Suprapubic skin (tissue), 3 donors: ENCODE data around the gene COQ2.

Source experiments
- CTCF ChIP-seq, 2 donors: fragments of 200-600 bp in 1 of 2; fragments of 450-650 bp in 1 of 2; sonication (generic) in 1 of 2; IDR thresholded peaks; one replicate each; pipeline ENCODE4 v1.5.1; 2016 to 2019; ENCODE audit warnings: antibody characterized with exemption in 2 of 2, mild to moderate bottlenecking in 1 of 2, moderate library complexity in 1 of 2
- POLR2A ChIP-seq, 2 donors: fragments of 450-650 bp; IDR thresholded peaks; one replicate each; pipeline ENCODE4 v1.6.1; 2017; ENCODE audit warnings: antibody characterized with exemption in 2 of 2, mild to moderate bottlenecking in 2 of 2, moderate library complexity in 2 of 2

GRCh38 chr4:83221897-83222441 lies 62.6 kb downstream of the COQ2 start:
- TF ChIP-seq CTCF (IDR thresholded peaks at IDR 0.05) (no peak), POLR2A (IDR thresholded peaks at IDR 0.05) (no peak)
